GM12878 (cell line): ENCODE data around the gene MOCOS. TPM values are rescaled to one million over a fixed set of nuclear protein-coding genes. Genes with fewer than 3 reads are reported as not detected.

Source experiments
- ATAC-seq: fragments of 200-7000 bp; cut with Tn5 transposase; 3 replicates; pipeline ENCODE4 v1.9.1; 2020; ENCODE audit warnings: mild to moderate bottlenecking, moderate library complexity
- BruUV-seq: library from RNA; stranded (reverse); fragments of 400-500 nt; replicated peaks from 2 replicates; lab custom pipeline; 2021; lab: Mats Ljungman, UMichigan
- CTCF ChIA-PET: fragments of 300-600 bp; sonication (Branson Sonifier 250); formaldehyde crosslinking; extraction: SDS; loops from one replicate; lab custom pipeline; 2021; ENCODE audit warnings: inconsistent platforms; lab: Yijun Ruan, JAX
- POLR2A ChIA-PET: fragments of 350-600 bp; formaldehyde crosslinking; extraction: SDS; loops from one replicate; lab custom pipeline; 2021; ENCODE audit warnings: inconsistent platforms; lab: Charles Lee
- RAD21 ChIA-PET: fragments of 300-600 bp; sonication (Branson Sonifier 250); formaldehyde crosslinking; loops from one replicate; lab custom pipeline; 2023; ENCODE audit warnings: antibody characterized with exemption; ENCODE audit not compliant: unreplicated experiment; lab: Charles Lee
- SMC1A ChIA-PET: fragments of 300-600 bp; sonication (Branson Sonifier 250); formaldehyde crosslinking; loops from one replicate; lab custom pipeline; 2023; ENCODE audit not compliant: unreplicated experiment, uncharacterized antibody; lab: Charles Lee
- DNase-seq: peaks from one replicate; pipeline ENCODE4 v3.0.0-alpha.2; 2011; ENCODE audit warnings: low read depth, low spot score
- FAIRE-seq: peaks from 3 replicates; lab custom pipeline; 2011; peaks lifted over from hg19 to GRCh38; lab: Jason Lieb, UNC
- H2AFZ ChIP-seq: 2 replicates; pipeline ENCODE4 v1.6.0; 2011; ENCODE audit warnings: low read depth, low read length, control low read depth; ENCODE audit not compliant: control insufficient read depth
- H3K27ac ChIP-seq: 2 replicates; pipeline ENCODE4 v1.5.1; 2011; ENCODE audit warnings: control low read depth; ENCODE audit not compliant: control insufficient read depth, insufficient read depth
- H3K27me3 ChIP-seq, 2 experiments: replicated peaks in 1 of 2; 2 replicates each; pipeline versions ENCODE4 v1.6.0 to v1.6.1; 2011; ENCODE audit warnings: low read length in 1 of 2; ENCODE audit not compliant: control insufficient read depth in 2 of 2, insufficient read depth in 2 of 2
- H3K36me3 ChIP-seq, 2 experiments: 2 replicates each; pipeline ENCODE4 v1.5.1; 2011; ENCODE audit warnings: low read length in 1 of 2; ENCODE audit not compliant: control insufficient read depth in 2 of 2, insufficient read depth in 2 of 2
- H3K4me1 ChIP-seq: 2 replicates; pipeline ENCODE4 v1.6.1; 2011; ENCODE audit warnings: mild to moderate bottlenecking, low read length, moderate library complexity, mixed read lengths; ENCODE audit not compliant: control insufficient read depth, insufficient read depth
- H3K4me2 ChIP-seq: 2 replicates; pipeline ENCODE4 v1.6.0; 2011; ENCODE audit warnings: control low read depth; ENCODE audit not compliant: control insufficient read depth, insufficient read depth
- H3K4me3 ChIP-seq: fragments of 200-600 bp; sonication (generic); 2 replicates; pipeline ENCODE4 v1.5.1; 2016
- H3K79me2 ChIP-seq: 2 replicates; pipeline ENCODE4 v1.6.0; 2011; ENCODE audit warnings: low read length; ENCODE audit not compliant: control insufficient read depth, insufficient read depth
- H3K9ac ChIP-seq: 2 replicates; pipeline ENCODE4 v1.8.0; 2011; ENCODE audit warnings: low read length, control low read depth, mixed read lengths; ENCODE audit not compliant: control insufficient read depth, insufficient read depth
- H3K9me3 ChIP-seq: replicated peaks from 3 replicates; pipeline ENCODE4 v1.5.1; 2011; ENCODE audit warnings: mild to moderate bottlenecking, low read length; ENCODE audit not compliant: control insufficient read depth, insufficient read depth
- H4K20me1 ChIP-seq: 2 replicates; pipeline ENCODE4 v1.6.0; 2011; ENCODE audit not compliant: control insufficient read depth, insufficient read depth
- CHD1 ChIP-seq: IDR thresholded peaks from 2 replicates; pipeline ENCODE4 v1.6.1; 2012; ENCODE audit warnings: low read depth, low read length, improper control_type of control experiment
- REST ChIP-seq: IDR thresholded peaks from 2 replicates; pipeline ENCODE4 v1.6.1; 2012; ENCODE audit warnings: mild to moderate bottlenecking, low read depth, low read length
- TAF1 ChIP-seq: IDR thresholded peaks from 2 replicates; pipeline ENCODE4 v1.6.1; 2011; ENCODE audit warnings: mild to moderate bottlenecking, low read depth, low read length, borderline replicate concordance
- WGBS: methylation state at CpG from one replicate; pipeline ENCODE4 v1.1.6; 2016; ENCODE audit warnings: low lambda C conversion rate; ENCODE audit not compliant: insufficient replicate concordance, insufficient coverage; ENCODE audit errors: missing lambda C conversion rate; 5-methylcytosine and 5-hydroxymethylcytosine counted together
- in situ Hi-C: fragments of 300-500 bp; cut with MboI; formaldehyde crosslinking; loops from 9 replicates; pipeline ENCODE4 v1.14.3; 2018; ENCODE audit warnings: mixed read lengths
- intact Hi-C: fragments of 100-400 bp; cut with micrococcal nuclease; formaldehyde crosslinking; loops from one replicate; pipeline ENCODE4 v1.14.2; 2022; ENCODE audit not compliant: unreplicated experiment
- polyA plus RNA-seq, 11 experiments: library from polyadenylated mRNA; depleted of rRNA in 4 of 11; unstranded in 6 of 11; stranded (reverse) in 5 of 11; fragments of >200 nt; fragmentation: Nextera tagmentation in 4 of 11; fragmentation: Illumina TruSeq in 1 of 11; extraction: Ambion mirVana in 4 of 11; extraction: Trizol in 1 of 11; gene quantifications; 1 replicate in 1 of 11; 2 replicates in 10 of 11; pipeline versions ENCODE4 v1.2.1 to v1.2.3, GENCODE V29; 2011 to 2016; ENCODE audit warnings: inconsistent platforms in 2 of 11, missing spikeins in 2 of 11, low read depth in 1 of 11
- total RNA-seq, 4 experiments: library from RNA; depleted of rRNA in 3 of 4; stranded (reverse); fragments of >200 nt in 3 of 4; fragmentation: Illumina TruSeq in 1 of 4; extraction: Trizol in 1 of 4; gene quantifications; 2 replicates each; pipeline versions ENCODE4 v1.2.1 to v1.2.3, GENCODE V29; 2013 to 2021

MOCOS gene
- total and polyA plus RNA-seq, 10 of the 15 experiments (the other 5 are each of a cell fraction or from before 2014, with no cell fraction given): 0.16 to 0.56 (median 0.33) TPM

GRCh38 chr18:36275561-36275960 is 88.3 kb downstream of the MOCOS start:
- H3K36me3 ChIP-seq: no peaks in the 10 kb centered on the region
- ChIA-PET POLR2A (no interaction called here), SMC1A (interaction anchor here (0.6 kb wide), 1 partner anchor 157 kb away, joined by 3 read pairs; no protein-coding TSS in a partner anchor), RAD21 (interaction anchor here (0.7 kb wide), 1 partner anchor 258 kb away, joined by 3 read pairs; no protein-coding TSS in a partner anchor), CTCF (no interaction called here)
- ATAC-seq (no peak), FAIRE-seq (no peak), DNase-seq (no peak)
- H3K4me1 ChIP-seq: no peaks in the 10 kb centered on the region
- in situ Hi-C loops: no loop called here
- no TSS peak for BruUV-seq
- no peaks in the 10 kb centered on the region for H3K9me3 ChIP-seq
- no peaks in the 10 kb centered on the region for H4K20me1 ChIP-seq
- H3K27ac ChIP-seq: no peak overlapping the region
- H3K4me3 ChIP-seq: no peak overlapping the region
- H3K79me2 ChIP-seq: no peaks in the 10 kb centered on the region
- no peak overlapping the region for H3K9ac ChIP-seq
- no peaks in the 10 kb centered on the region for H3K27me3 ChIP-seq
- H2AFZ ChIP-seq: no peak overlapping the region
- TF ChIP-seq TAF1 (no peak), CHD1 (no peak), REST (peak; percentile 58; the same call in 1 of the 2 replicates)
- intact Hi-C loops: no loop called here
- WGBS: 80% methylated on average over 1 of the region's 1 CpG
- H3K4me2 ChIP-seq: no peak overlapping the region
